DMS79 (cell line): Measurements from ENCODE around the gene MSGN1.
"Not testable (repeated sequence)": the region's sequence is repeated elsewhere in the genome, so short reads cannot be mapped to it uniquely, and the experiment has no call there.

Source experiments
- DNase-seq: peaks from one replicate; lab custom pipeline; 2025; lab: John Stamatoyannopoulos, UW

MSGN1 gene

DNA sequence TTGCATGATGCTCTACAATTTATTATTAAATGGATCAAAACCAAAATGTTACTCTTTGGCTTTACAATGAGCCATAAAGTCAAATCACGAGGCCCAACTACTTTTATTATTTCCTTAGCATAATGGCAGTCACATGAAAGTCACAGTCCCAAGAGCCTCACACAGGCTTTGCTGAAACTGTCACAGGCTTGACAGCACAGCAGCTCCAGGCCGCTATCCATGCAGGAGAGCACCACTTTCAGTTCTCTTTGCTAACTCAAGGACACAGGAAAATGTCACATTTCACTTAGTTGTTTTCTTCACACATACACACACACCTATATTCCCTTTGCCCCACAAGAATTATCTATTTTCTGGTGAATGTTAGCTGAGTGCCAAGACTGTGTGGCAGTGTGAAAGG, 11.1 kb upstream of the MSGN1 start:
- DNase-seq, result no peak

DNA sequence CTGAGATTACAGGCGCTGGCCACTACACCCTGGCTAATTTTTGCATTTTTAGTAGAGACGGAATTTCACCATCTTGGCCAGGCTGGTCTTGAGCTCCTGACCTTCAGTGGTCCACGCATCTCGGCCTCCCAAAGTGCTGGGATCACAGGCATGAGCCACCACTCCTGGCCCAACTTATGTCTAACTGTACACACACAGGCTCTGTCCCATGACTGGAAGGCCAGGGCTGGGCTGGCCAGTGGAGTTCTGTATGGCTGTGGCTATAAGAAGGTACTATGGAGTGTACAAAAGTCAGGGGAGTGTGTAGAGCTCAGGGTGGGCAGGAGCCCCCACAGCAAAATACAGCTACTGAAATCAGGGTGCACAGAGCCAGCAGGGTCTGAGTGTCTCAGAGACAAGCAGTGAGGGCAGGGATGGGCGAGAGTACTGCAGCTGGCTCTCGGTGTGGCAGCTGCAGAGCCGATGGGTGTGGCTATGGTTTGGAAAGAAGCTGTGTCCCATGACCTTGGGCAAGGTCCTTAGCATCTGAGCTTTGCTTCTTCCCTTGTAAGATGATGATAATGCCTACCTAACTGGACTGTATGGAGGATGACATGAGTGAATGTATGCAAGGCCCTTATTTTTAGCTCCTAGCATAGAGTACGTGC, 10.4 kb upstream of the MSGN1 start:
- DNase-seq, result no peak

DNA sequence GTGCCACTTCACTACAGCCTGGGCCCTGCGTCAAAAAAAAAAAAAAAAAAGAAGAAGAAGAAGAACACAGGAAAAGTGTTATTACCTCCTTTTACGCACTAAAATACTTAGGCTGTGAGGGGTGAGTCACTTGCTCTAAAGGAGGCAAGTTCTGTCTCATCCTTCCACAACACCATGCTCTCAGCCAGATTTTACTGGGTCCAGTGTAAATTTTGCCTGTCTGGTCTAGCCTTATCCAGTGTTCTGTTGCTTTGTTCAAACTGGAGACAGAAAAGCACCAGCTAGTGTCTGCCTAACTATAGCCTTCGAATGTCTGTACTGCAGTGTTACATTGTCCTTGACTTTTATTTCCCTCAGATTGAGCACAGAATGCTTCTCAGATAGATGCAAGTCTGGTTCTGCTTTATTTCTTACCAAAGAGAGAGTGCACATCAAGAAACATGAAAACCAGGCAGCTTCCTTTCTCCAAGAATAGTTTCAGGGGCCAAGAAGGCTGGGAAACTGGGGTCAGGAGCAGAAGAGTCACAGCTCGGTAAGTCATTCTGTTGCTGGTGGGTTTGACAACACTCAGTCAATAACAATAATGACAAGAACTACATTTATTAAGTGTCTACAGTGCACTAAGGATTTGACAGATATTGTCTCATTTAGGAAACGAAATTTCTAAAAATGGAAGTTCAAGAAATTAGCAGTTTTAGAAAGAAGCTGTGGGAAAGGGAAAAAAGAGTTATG, 3.1 kb upstream of the MSGN1 start:
- DNase-seq, result no peak

DNA sequence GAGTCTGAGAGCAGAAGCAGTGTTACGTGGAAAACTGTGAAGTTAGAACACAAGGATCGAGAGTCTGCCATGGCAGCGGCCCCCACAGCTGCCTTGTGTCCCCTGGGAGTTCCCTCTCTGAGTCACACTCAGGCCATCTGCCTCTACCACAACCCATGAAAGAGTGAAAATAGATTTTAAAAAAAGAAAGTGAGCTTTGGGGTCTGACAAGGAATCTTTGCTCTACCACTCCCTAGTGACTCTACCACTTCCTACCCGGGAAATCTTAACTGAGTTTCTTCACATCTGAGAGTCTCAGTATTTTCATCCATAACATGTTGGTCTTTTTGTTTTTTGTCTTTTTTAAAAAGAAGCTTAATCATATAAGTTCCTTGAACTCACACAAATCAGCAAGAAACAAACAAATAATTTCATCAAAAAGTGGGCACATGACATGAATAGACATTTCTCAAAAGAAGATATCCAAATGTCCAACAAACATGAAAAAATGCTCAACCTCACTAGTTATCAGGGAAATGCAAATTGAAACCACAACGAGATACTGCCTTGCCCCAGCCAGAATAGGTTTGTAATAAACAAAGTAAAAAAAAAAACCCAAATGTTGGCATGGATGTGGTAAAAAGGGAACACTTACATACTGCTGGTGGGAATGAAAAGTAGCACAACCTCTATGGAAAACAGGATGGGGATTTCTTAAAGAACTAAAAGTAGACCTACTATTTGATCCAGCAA, 2.4 kb upstream of the MSGN1 start:
- DNase-seq, result no peak

DNA sequence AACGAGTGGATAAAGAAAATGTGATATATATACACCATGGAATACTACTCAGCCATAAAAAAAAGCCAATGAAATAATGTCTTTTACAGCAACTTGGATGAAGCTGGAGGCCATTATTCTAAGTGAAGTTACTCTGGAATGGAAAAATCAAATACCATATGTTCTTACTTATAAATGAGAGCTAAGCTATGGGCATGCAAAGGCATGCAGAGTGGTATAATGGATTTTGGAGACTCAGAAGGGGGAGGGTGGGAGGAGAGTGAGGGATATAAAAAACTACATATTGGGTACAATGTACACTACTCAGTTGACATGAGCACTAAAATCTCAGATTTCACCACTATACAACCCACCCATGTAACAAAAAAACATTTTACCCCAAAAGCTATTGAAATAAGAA, 1.7 kb upstream of the MSGN1 start:
- no peak for DNase-seq

DNA sequence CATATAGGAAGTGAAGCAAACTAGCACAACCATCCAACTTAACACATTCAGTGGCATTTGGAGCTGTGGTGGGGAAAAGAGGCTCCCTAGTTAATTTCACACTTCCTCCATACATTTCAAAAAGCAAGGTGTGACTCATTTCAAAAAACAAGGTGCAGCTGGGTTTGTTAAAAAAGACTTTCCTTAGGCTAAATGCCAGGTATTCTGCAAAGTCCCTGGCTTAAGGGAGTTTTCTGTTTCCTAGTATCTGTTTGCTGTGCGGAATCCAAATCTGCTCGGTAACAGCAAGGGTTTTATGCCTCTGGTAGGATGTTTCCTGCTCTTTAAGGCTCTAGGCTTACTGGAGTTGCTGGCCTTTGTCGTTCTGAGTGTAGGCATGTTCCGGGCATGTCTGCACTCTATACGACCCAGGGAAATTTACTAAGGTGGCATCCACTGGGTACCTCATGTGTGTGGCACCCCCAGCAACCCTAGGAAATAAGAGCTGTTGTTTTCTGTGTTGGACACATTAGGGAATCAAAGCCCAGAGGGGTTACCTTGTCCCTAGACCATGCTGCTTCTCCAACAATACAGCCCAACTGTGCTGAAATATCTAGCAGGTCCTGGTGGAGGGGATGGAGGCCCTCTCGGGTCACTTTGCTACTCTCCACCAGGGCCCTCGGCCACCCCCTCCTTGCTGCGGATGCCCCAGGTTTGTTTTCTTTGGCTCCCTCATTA, 634 bp upstream of the MSGN1 start:
- DNase-seq, result no peak

DNA sequence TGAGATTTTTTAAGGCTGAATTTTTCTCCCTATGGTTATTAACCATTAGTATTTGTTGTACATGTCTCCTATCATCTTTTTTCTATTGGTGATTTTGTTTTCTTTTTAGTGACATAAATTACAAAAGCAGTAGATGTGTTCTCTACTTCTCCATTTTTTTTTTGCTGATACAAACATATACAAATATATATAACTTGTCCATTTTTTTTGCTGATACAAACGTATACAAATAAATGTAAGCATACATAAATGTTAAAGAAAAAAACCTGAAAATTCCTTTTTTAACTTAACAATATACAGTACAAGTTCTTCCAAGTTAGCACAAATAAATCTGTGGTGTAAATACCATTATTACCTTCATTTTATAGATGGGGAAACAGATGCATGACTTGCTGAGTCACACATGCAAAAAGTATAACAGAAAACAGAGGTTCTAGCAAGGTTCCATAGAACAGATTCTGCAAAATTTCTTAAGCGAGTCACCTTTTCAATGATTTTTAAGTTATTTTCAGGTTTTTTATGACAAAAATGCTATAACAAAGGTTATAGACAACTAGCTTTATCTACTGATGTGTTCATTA, 2.1 kb downstream of the MSGN1 start:
- no peak for DNase-seq

DNA sequence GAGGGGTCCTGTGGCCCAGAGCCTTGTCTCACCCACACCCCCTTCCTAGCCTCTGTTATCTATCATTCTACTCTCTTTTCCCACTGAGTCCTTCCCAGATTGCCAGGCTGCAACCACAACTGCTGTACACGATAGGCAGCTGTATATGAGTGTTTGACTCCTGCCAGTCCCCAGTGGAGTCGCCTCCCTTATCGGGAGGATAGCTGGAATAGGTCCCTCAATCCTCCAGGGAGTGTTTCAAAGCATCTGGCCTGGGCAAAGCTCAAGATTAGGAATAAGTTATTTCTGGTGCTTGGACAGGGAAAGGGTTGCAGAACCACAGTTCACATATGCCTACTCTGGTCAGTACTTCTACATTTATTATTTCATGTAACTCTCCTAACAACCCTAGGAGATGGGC, 4.8 kb downstream of the MSGN1 start:
- no peak for DNase-seq

DNA sequence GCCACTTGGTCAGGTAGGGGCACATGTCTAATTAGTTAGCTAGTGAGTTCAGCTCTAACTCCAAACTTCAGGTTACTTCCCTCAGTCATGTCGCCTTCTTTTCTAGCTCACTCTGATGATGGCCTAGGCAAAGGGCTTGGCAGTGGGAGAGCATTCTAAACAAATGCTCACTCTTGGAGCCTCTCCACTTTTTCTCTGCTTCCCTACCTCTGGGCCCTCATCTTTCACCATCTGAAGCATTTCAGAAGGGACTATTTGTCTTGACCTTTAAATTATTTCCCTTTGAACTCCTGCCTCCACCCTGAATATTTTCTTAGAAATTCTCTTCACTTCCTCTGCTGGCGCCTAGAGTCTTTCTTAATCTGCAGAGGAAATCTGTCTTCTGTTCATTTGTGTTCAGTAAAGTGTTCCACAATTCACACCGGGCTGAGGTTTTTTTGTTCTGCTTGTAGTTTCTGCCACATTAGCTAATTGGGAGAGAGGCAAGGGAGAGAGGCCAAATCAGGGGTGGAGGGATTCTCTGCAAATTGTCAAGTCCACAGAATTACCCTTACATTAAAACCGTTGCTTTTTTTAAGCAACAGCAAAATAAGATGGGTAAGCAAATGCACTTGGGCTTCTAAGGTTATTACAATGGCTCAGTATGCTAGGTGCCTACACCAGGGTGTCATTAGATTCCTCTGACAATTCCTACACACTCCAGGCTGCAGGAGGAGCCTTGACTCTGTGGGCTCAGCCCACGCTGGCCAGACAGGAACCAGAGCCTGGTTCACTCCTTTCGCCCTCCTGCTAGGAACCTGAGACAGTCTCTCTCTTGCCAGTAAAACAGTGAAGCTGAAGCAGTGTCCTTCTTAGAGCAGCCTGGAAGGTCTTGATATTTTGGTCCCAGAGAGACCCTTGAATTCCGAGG, 5.5 kb downstream of the MSGN1 start:
- DNase-seq, result no peak

DNA sequence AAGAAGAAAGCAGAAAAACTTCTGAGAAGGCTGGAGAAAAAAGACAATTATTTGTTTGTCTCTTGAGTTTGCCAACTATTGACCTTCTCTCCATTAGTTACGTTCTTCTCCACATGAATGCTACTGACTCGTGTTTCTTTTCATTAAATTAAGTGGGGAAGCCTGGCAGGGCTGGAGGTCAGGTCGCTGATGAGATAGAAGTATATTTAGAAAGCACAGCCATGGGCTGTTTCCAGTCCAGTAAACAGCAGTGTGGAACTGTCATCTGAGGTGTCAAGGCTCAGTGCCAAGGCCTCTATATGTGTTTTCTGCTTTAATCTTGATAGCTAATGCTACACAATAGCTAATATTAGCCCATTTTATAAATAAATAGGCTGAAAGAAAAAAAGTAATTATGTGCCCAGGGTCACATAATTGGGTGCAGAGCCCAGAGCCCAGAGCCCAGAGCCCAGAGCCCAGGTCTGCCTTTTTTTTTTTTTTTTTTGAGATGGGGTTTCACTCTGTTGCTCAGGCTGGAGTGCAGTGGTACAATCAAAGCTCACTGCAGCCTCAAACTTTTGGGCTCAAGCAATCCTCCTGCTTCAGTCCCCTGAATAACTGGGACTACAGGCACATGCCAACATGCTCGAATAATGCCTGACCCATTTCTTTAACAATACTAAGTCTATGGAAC, 6.3 kb downstream of the MSGN1 start:
- peak; percentile 4 for DNase-seq

DNA sequence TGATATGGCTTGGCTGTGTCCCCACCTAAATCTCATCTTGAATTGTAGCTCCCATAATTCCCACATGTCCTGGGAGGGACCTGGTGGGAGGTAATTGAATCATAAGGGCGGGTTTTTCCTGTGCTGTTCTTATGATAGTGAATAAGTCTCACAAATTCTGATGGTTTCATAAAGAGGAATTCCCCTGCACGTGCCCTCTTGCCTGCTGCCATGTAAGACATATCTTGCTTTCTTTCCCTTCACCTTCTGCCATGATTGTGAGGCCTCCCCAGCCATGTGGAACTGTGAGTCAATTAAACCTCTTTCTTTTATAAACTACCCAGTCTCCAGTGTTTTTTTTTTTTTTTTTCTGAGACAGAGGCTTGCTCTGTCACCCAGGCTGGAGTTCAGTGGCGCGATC, 7.4 kb downstream of the MSGN1 start:
- not testable (repeated sequence) for DNase-seq

DNA sequence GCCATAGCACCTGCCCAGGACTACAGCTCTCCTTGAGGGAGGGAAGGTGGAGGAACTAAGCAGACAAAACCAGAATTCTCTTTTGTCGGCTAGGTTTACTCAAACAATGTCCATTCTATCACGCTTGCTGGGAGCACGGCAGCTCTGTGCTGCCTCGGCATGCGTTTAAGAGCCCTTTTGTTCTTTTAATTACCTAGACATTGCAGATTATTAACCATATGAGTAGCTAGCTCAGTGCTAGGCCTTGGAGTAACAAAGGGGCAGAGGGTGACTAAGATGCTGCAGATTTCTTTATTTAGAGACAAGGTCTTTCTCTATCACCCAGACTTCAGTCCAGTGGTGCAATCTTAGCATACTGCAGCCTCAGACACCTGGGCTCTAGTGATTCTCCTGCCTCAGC, 11.1 kb downstream of the MSGN1 start:
- no peak for DNase-seq

DNA sequence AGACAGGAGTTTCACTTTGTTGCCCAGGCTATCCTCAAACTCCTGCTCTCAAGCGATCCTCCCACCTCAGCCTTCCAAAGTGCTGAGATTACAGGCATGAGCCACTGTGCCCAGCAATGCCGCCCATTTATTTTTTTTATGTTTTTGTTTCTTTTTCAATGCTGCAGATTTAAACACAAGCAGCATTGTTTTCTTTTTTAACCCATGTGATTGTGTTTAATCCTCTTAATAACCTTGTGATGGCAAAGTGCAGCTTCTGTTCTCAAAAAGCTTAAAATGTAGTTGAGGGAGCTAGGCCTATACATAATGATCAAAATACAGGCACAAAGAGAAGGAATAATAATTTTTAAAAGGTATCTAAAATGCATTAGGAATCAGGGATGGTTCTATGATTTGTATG, 11.5 kb downstream of the MSGN1 start:
- DNase-seq, result no peak

DNA sequence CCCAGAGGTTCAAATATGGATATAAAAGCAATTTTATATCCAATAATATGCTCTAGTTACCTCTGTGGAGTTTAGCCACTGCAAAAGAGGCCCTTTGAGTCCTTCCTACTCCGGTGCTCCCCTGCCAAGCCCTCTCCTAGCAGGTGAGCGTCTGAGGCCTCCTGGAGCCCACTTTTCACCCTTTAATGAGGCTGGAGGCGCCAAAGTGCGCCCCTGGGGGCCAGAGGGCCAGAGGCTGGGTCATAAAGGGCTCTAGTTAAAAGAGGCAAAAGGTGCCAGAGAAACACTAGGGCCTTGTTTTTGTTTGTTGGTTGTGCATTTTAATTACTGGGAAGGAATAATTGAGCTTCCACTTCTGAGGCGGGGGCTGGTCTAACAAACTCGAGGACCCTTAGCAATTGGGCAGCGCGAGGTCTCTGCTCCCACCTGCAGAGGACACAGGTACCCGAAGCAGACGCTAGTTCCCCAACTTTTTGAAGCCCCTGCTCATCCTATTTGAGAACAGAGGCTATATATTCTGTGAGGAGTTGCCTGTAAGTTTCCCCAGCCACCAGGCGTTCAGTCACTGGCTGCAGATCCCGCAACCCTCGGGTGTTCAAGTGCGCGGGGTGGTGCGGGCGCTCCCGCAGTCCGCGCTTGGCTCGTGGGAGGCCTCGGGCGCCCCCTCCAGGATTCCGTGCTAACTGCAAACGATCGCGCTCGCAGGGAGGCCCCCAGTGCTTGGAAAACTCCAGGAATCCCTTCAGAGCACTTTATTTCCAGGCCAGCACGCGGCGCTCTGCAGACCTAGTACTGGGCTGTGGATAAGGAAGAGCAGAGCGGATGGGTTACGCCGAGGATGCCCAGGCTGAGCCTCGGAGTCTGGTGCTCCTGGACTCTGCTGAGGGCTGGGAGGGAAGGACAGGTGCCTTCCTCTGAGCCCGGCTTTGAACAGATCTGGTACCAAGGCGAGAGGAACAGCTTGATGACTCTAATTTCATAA, 14.1 kb downstream of the MSGN1 start:
- DNase-seq, result peak; percentile 62

DNA sequence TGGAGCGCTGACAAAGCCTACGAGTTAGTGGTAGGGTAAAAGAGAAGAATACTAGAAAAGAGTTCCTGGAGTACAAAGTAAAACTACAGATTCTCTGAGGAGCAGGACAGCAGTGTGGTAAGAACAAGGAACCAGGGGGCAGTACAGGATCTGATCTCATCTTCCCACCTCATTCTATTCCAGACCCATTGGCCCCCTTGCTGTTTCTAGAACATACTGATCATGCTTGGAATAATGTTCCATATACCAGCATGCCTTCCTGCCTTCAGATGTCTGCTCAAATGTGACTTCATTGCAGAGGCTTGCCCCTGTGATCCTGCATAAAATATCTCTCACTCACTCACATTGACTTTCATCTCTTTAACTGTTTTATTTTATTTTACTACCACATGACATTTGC, 19.3 kb downstream of the MSGN1 start:
- DNase-seq, result no peak

DNA sequence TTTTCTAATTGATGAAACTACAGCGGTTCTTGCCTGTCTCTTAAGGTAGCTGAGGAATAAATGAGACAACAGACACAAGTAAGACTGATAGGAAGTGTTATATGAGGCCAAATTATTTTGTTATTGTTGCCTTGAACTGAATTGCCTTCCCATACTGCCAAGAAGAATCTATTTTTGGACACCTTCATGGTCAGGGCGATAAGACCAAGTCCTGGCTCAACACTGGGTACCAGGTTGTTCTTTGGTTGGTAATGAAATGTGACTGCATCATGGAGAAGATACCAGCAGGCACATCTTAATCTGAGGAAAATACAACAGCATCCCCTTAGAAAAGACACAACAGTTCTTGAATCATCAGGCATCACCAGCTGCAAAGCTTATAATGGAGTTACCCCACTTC, 23.7 kb downstream of the MSGN1 start:
- DNase-seq, result no peak

DNA sequence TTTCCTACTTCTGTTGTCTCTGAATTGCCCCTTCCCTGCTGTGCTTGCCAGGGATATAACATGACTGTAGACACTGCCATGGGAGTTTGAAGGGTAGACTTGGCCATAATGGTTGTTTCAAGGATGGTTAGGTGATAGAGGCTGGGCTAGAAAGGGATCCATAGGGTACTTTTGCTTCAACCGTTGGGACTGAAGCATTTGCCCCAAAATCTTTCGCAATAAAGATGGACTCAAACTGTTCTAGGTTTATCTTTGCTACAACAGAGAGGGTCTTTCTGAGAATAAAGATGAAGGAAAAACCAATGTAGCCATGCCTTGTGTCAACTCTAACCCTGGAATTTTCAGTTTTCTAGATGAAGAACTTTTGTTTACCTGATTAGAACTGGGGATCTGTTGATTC, 27.2 kb downstream of the MSGN1 start:
- DNase-seq, result no peak

DNA sequence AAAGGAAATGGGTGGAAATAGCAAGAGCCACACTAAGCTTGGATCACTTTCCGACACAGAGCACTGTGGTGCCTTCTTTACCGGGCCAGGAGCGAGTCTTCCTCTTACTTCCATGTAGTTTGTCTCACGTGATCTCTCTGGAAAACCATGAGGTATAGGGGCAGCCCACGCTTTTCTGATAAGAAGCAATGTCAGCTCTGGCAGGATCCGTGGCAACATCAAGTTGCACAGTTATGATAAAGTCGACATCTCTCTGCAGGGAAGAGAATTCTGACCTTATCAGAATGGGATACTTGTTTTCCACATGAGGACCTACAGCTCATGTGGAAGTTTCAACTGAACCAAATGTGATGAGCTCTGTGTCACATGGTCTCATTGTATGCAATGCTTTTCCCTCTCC, 29.5 kb downstream of the MSGN1 start:
- DNase-seq, result no peak

DNA sequence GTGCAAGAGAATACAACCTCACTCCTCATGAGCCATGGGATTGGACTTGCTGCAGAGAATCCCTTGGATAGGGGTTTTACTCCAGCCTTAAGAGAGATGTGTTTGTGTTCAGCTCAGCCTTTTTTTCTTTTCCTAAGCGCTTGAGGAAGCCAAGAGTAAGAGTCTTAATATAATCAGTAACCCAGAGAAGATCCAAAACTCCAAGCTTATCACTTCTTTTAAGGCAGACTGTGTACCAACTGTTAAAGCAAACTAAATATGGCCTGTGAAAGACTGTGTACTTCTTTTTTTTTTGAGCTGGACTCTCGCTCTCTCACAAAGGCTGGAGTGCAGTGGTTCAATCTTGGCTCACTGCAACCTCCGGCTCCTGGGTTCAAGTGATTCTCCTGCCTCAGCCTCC, 30.4 kb downstream of the MSGN1 start:
- no peak for DNase-seq
